GM23338 (cell line): ENCODE results near the gene MSH2. TPM values are rescaled to one million over a fixed set of nuclear protein-coding genes. Genes with fewer than 3 reads are reported as not detected.

Experiments used
- ATAC-seq: fragments of 200-7000 bp; cut with Tn5 transposase; 3 replicates; pipeline ENCODE4 v1.9.1; 2020
- DNase-seq: peaks from one replicate; pipeline ENCODE4 v3.0.0-alpha.2; 2015; ENCODE audit warnings: low spot score
- H2AFZ ChIP-seq: fragments of 200-600 bp; sonication (generic); 2 replicates; pipeline ENCODE4 v1.8.0; 2016; ENCODE audit warnings: antibody characterized with exemption, mild to moderate bottlenecking, moderate library complexity
- H3F3A ChIP-seq: fragments of 200-600 bp; sonication (generic); replicated peaks from 2 replicates; pipeline ENCODE4 v1.8.0; 2017; ENCODE audit warnings: antibody characterized with exemption, mixed run types, low read depth
- H3K27ac ChIP-seq: fragments of 200-600 bp; sonication (generic); 2 replicates; pipeline ENCODE4 v1.6.1; 2016; ENCODE audit warnings: low read depth
- H3K27me3 ChIP-seq: fragments of 200-600 bp; sonication (generic); 2 replicates; pipeline ENCODE4 v1.8.0; 2016; ENCODE audit warnings: mild to moderate bottlenecking, mixed run types, moderate library complexity; ENCODE audit not compliant: insufficient read depth
- H3K36me3 ChIP-seq: fragments of 200-600 bp; sonication (generic); 2 replicates; pipeline ENCODE4 v1.8.0; 2016; ENCODE audit warnings: mild to moderate bottlenecking; ENCODE audit not compliant: insufficient read depth
- H3K4me1 ChIP-seq: fragments of 200-600 bp; sonication (generic); 2 replicates; pipeline ENCODE4 v1.8.0; 2016; ENCODE audit warnings: mild to moderate bottlenecking, moderate library complexity; ENCODE audit not compliant: insufficient read depth
- H3K4me2 ChIP-seq: fragments of 200-600 bp; sonication (generic); 2 replicates; pipeline ENCODE4 v1.7.1; 2017; ENCODE audit warnings: mixed run types
- H3K4me3 ChIP-seq: fragments of 200-600 bp; sonication (generic); 2 replicates; pipeline ENCODE4 v1.6.1; 2016; ENCODE audit warnings: mixed run types
- H3K79me2 ChIP-seq: fragments of 200-600 bp; sonication (generic); replicated peaks from 2 replicates; pipeline ENCODE4 v1.8.0; 2017; ENCODE audit warnings: mild to moderate bottlenecking; ENCODE audit not compliant: insufficient read depth
- H3K9me2 ChIP-seq: fragments of 200-600 bp; sonication (generic); 2 replicates; pipeline ENCODE4 v1.8.0; 2017; ENCODE audit not compliant: insufficient read depth
- H4K20me1 ChIP-seq: fragments of 200-600 bp; sonication (generic); replicated peaks from 2 replicates; pipeline ENCODE4 v1.8.0; 2017; ENCODE audit warnings: mild to moderate bottlenecking; ENCODE audit not compliant: insufficient read depth
- H3K27ac Mint-ChIP-seq: 2 replicates; pipeline ENCODE4 v1.8.0; 2020; ENCODE audit warnings: inconsistent platforms, mild to moderate bottlenecking, moderate library complexity, mixed read lengths
- H3K27me3 Mint-ChIP-seq: 3 replicates; pipeline ENCODE4 v1.8.0; 2022; ENCODE audit warnings: low read depth, mild to moderate bottlenecking, moderate library complexity, mixed read lengths, inconsistent platforms; ENCODE audit not compliant: insufficient read depth, poor library complexity
- H3K36me3 Mint-ChIP-seq: 3 replicates; pipeline ENCODE4 v1.8.0; 2021; ENCODE audit warnings: low read depth, mild to moderate bottlenecking, inconsistent platforms, moderate library complexity, mixed read lengths
- H3K4me1 Mint-ChIP-seq: 3 replicates; pipeline ENCODE4 v1.8.0; 2020; ENCODE audit warnings: mild to moderate bottlenecking, inconsistent platforms, mixed read lengths
- H3K4me3 Mint-ChIP-seq: 3 replicates; pipeline ENCODE4 v1.8.0; 2021; ENCODE audit warnings: moderate library complexity, mild to moderate bottlenecking, inconsistent platforms, mixed read lengths
- H3K9me3 Mint-ChIP-seq: 3 replicates; pipeline ENCODE4 v1.8.0; 2020; ENCODE audit warnings: moderate library complexity, mild to moderate bottlenecking, inconsistent platforms, mixed read lengths
- CREB1 ChIP-seq: fragments of 250-450 bp; sonication (Bioruptor Pico); IDR thresholded peaks from 2 replicates; pipeline ENCODE4 v1.5.0; 2020; ENCODE audit warnings: low read depth, mild to moderate bottlenecking, moderate library complexity
- EZH2 ChIP-seq: fragments of 200-600 bp; sonication (generic); IDR thresholded peaks from one replicate; pipeline ENCODE4 v1.8.0; 2017; ENCODE audit warnings: antibody characterized with exemption, mild to moderate bottlenecking, low read depth; ENCODE audit not compliant: unreplicated experiment
- EZH2phosphoT487 ChIP-seq: fragments of 200-600 bp; sonication (generic); IDR thresholded peaks from one replicate; pipeline ENCODE4 v1.8.1; 2018; ENCODE audit warnings: antibody characterized with exemption; ENCODE audit not compliant: unreplicated experiment
- JUNB ChIP-seq: IDR thresholded peaks from one replicate; pipeline ENCODE4 v1.6.1; 2016; ENCODE audit warnings: antibody characterized with exemption; ENCODE audit not compliant: unreplicated experiment
- NANOG ChIP-seq: IDR thresholded peaks from 2 replicates; pipeline ENCODE4 v1.6.1; 2016; ENCODE audit warnings: antibody characterized with exemption, borderline replicate concordance
- POLR2AphosphoS5 ChIP-seq: IDR thresholded peaks from 2 replicates; pipeline ENCODE4 v1.6.1; 2016; ENCODE audit warnings: antibody characterized with exemption, low read depth
- STAT1 ChIP-seq: IDR thresholded peaks from one replicate; pipeline ENCODE4 v1.6.1; 2016; ENCODE audit warnings: antibody characterized with exemption; ENCODE audit not compliant: unreplicated experiment
- ZNF114 ChIP-seq: fragments of 250-450 bp; sonication (Bioruptor Pico); IDR thresholded peaks from 2 replicates; pipeline ENCODE4 v1.5.0; 2020; ENCODE audit warnings: mild to moderate bottlenecking, moderate library complexity
- ZNF331 ChIP-seq: fragments of 250-450 bp; sonication (Bioruptor Pico); IDR thresholded peaks from 2 replicates; pipeline ENCODE4 v1.5.0; 2020; ENCODE audit warnings: low read depth, mild to moderate bottlenecking, moderate library complexity
- polyA plus RNA-seq: library from polyadenylated mRNA; unstranded; fragments of >200 nt; fragmentation: Nextera tagmentation; extraction: Ambion mirVana; gene quantifications from 2 replicates; pipeline ENCODE4 v1.2.1, GENCODE V29; 2016
- total RNA-seq: library from RNA; depleted of rRNA; stranded (reverse); fragments of >200 nt; shearing (Covaris generic); gene quantifications from 2 replicates; pipeline ENCODE4 v1.2.3, GENCODE V29; 2014
- TF ChIP-seq, protein P1 (sequence below): fragments of 250-450 bp; sonication (Bioruptor Pico); IDR thresholded peaks from 2 replicates; pipeline ENCODE4 v1.5.0; 2020; ENCODE audit warnings: mild to moderate bottlenecking, moderate library complexity
- TF ChIP-seq, protein P2 (sequence below), 2 experiments: fragments of 200-600 bp in 1 of 2; sonication (generic) in 1 of 2; conservative IDR thresholded peaks; 2 replicates each; pipeline versions ENCODE4 v1.5.1 to v1.6.1; 2016 to 2017; ENCODE audit warnings: antibody characterized with exemption in 2 of 2, low read depth in 2 of 2, mild to moderate bottlenecking in 2 of 2, moderate library complexity in 1 of 2
- TF ChIP-seq, protein P3 (sequence below): IDR thresholded peaks from 2 replicates; pipeline ENCODE4 v1.6.1; 2016; ENCODE audit warnings: antibody characterized with exemption

Gene MSH2
- total and polyA plus RNA-seq, 2 experiments from 2014 or later = 156 to 249 TPM

DNA sequence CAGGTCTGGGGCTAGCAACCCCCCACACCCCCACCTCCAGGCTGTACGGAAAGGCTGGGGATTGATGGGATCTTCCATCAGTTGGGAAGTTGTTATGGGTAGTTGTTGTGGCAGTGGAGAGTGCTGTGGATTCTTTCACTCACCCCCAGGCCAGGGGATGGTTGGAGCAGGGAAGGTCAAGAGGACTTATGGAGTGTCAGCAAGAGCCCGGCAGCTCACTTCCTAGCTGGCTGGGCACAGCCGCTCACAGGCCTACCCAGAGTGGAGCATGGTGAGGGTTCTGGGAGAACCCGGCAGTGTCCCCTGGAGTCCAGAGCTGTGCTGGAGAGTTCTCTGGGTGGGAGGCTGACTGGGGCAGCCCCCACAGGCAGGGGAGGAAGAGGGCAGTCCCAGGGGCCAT, 122.2 kb downstream of the MSH2 start:
- H3K36me3 ChIP-seq = no peaks in the 10 kb centered on the region
- H3K27ac Mint-ChIP-seq = no peak overlapping the region
- ATAC-seq = no peak

DNA sequence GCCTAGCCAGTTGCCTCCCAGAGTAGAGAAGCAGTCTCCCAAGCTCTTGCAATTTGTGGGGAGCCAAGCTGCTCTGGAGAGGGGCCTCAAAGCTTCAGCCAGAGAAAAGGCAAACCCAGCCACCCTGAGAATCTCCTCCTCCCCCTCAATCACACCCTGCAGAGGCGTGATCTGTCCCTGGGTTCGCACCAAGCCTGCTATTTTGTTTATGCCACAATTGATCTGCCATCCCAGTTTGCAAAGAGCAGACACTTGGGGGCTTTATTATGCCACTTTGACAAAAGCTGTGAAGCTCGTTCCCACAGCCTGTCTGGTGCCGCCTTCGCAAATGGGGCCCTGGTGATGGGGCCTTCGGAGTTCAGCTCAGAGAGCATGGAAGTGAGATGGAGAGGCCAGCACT, 125.5 kb downstream of the MSH2 start:
- Histone ChIP-seq H4K20me1 (no peaks in the 10 kb centered on the region), H3F3A (no peaks in the 10 kb centered on the region), H3K79me2 (no peaks in the 10 kb centered on the region), H3K27me3 (no peaks in the 10 kb centered on the region), H3K9me2 (no peaks in the 10 kb centered on the region), H3K36me3 (no peaks in the 10 kb centered on the region), H3K4me2 (no peak overlapping the region), H3K4me3 (no peak overlapping the region), H3K4me1 (no peaks in the 10 kb centered on the region; the same call in 1 of the 2 replicates), H3K27ac (no peak overlapping the region), H2AFZ (no peak overlapping the region)
- Mint-ChIP-seq H3K27me3 (peaks cover 2% of the 10 kb centered on the region), H3K36me3 (no peaks in the 10 kb centered on the region), H3K4me3 (no peak overlapping the region), H3K9me3 (no peaks in the 10 kb centered on the region), H3K27ac (peak overlapping the region; percentile 10; the same call in 1 of the 2 replicates), H3K4me1 (peaks cover 10% of the 10 kb centered on the region)
- DNase-seq (no peak), ATAC-seq (no peak; the same call in 2 of the 3 replicates)
- no peak for TF ChIP-seq EZH2phosphoT487
- no peak for TF ChIP-seq POLR2AphosphoS5
- no peak for TF ChIP-seq ZNF331 (CRISPR knock-in tag)
- TF ChIP-seq STAT1 = no peak
- no peak for TF ChIP-seq CREB1 (CRISPR knock-in tag)
- TF ChIP-seq NANOG = no peak
- TF ChIP-seq JUNB = no peak
- TF ChIP-seq, protein P1, sequence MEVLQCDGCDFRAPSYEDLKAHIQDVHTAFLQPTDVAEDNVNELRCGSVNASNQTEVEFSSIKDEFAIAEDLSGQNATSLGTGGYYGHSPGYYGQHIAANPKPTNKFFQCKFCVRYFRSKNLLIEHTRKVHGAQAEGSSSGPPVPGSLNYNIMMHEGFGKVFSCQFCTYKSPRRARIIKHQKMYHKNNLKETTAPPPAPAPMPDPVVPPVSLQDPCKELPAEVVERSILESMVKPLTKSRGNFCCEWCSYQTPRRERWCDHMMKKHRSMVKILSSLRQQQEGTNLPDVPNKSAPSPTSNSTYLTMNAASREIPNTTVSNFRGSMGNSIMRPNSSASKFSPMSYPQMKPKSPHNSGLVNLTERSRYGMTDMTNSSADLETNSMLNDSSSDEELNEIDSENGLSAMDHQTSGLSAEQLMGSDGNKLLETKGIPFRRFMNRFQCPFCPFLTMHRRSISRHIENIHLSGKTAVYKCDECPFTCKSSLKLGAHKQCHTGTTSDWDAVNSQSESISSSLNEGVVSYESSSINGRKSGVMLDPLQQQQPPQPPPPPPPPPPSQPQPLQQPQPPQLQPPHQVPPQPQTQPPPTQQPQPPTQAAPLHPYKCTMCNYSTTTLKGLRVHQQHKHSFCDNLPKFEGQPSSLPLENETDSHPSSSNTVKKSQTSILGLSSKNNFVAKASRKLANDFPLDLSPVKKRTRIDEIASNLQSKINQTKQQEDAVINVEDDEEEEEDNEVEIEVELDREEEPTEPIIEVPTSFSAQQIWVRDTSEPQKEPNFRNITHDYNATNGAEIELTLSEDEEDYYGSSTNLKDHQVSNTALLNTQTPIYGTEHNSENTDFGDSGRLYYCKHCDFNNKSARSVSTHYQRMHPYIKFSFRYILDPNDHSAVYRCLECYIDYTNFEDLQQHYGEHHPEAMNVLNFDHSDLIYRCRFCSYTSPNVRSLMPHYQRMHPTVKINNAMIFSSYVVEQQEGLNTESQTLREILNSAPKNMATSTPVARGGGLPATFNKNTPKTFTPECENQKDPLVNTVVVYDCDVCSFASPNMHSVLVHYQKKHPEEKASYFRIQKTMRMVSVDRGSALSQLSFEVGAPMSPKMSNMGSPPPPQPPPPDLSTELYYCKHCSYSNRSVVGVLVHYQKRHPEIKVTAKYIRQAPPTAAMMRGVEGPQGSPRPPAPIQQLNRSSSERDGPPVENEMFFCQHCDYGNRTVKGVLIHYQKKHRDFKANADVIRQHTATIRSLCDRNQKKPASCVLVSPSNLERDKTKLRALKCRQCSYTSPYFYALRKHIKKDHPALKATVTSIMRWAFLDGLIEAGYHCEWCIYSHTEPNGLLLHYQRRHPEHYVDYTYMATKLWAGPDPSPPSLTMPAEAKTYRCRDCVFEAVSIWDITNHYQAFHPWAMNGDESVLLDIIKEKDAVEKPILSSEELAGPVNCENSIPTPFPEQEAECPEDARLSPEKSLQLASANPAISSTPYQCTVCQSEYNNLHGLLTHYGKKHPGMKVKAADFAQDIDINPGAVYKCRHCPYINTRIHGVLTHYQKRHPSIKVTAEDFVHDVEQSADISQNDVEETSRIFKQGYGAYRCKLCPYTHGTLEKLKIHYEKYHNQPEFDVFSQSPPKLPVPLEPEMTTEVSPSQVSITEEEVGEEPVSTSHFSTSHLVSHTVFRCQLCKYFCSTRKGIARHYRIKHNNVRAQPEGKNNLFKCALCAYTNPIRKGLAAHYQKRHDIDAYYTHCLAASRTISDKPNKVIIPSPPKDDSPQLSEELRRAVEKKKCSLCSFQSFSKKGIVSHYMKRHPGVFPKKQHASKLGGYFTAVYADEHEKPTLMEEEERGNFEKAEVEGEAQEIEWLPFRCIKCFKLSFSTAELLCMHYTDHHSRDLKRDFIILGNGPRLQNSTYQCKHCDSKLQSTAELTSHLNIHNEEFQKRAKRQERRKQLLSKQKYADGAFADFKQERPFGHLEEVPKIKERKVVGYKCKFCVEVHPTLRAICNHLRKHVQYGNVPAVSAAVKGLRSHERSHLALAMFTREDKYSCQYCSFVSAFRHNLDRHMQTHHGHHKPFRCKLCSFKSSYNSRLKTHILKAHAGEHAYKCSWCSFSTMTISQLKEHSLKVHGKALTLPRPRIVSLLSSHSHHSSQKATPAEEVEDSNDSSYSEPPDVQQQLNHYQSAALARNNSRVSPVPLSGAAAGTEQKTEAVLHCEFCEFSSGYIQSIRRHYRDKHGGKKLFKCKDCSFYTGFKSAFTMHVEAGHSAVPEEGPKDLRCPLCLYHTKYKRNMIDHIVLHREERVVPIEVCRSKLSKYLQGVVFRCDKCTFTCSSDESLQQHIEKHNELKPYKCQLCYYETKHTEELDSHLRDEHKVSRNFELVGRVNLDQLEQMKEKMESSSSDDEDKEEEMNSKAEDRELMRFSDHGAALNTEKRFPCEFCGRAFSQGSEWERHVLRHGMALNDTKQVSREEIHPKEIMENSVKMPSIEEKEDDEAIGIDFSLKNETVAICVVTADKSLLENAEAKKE (CRISPR knock-in tag) = no peak
- TF ChIP-seq, protein P2, sequence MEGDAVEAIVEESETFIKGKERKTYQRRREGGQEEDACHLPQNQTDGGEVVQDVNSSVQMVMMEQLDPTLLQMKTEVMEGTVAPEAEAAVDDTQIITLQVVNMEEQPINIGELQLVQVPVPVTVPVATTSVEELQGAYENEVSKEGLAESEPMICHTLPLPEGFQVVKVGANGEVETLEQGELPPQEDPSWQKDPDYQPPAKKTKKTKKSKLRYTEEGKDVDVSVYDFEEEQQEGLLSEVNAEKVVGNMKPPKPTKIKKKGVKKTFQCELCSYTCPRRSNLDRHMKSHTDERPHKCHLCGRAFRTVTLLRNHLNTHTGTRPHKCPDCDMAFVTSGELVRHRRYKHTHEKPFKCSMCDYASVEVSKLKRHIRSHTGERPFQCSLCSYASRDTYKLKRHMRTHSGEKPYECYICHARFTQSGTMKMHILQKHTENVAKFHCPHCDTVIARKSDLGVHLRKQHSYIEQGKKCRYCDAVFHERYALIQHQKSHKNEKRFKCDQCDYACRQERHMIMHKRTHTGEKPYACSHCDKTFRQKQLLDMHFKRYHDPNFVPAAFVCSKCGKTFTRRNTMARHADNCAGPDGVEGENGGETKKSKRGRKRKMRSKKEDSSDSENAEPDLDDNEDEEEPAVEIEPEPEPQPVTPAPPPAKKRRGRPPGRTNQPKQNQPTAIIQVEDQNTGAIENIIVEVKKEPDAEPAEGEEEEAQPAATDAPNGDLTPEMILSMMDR (conservative IDR thresholded peaks at IDR 0.05; ENCODE audit: low read depth in 2 of 2) = no peak
- no peak for TF ChIP-seq EZH2
- no peak for TF ChIP-seq ZNF114
- TF ChIP-seq, protein P3, sequence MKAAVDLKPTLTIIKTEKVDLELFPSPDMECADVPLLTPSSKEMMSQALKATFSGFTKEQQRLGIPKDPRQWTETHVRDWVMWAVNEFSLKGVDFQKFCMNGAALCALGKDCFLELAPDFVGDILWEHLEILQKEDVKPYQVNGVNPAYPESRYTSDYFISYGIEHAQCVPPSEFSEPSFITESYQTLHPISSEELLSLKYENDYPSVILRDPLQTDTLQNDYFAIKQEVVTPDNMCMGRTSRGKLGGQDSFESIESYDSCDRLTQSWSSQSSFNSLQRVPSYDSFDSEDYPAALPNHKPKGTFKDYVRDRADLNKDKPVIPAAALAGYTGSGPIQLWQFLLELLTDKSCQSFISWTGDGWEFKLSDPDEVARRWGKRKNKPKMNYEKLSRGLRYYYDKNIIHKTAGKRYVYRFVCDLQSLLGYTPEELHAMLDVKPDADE = no peak

More for the DNA sequence above, 122.2 kb downstream of the MSH2 start:
- Mint-ChIP-seq H3K9me3 (no peaks in the 10 kb centered on the region; the same call in 2 of the 3 replicates), H3K4me3 (no peak overlapping the region), H3K4me1 (peaks cover 15% of the 10 kb centered on the region), H3K27me3 (peaks cover 17% of the 10 kb centered on the region), H3K36me3 (no peaks in the 10 kb centered on the region; the same call in 2 of the 3 replicates)
- Histone ChIP-seq H3K9me2 (no peaks in the 10 kb centered on the region), H3K4me3 (no peak overlapping the region), H3K79me2 (no peaks in the 10 kb centered on the region), H2AFZ (no peak overlapping the region), H3K27me3 (peaks cover 22% of the 10 kb centered on the region), H3K4me1 (peaks cover 5% of the 10 kb centered on the region), H3K27ac (no peak overlapping the region), H3K4me2 (no peak overlapping the region), H4K20me1 (no peaks in the 10 kb centered on the region), H3F3A (peaks cover 7% of the 10 kb centered on the region; the same call in 1 of the 2 replicates)
- TF ChIP-seq ZNF114 = no peak
- no peak for DNase-seq
